Measurements from ENCODE around the gene LDAF1.
"Not testable (repeated sequence)": the region's sequence is repeated elsewhere in the genome, so short reads cannot be mapped to it uniquely, and the experiment has no call there.

Gene LDAF1

DNA sequence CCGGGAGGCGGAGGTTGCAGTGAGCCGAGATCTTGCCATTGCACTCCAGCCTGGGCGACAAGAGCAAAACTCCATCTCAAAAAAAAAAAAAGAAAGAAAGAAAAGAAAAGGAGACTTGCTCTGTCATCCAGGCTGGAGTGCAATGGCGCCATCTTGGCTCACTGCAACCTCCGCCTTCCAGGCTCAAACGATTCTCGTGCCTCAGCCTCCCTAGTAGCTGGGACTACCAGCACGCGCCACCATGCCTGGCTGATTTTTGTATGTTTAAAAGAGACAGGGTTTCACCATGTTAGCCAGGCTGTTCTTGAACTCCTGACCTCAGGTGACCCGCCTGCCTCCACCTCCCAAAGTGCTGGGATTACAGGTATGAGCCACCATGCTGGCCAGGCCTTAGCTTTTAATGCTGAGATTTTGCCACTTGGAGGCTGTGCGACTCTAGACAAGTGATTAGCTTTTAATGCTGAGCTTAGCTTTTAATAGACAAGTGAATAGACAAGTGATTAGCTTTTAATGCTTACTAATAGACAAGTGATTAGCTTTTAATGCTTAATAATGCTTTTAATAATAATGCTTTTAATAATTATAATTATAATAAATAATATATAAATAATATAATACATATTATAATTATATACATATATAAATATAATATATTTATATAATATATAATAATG is 9.6 kb downstream of the LDAF1 start:
- Histone ChIP-seq H3K4me3 (ENCODE audit: low read depth, low read length) (no peak overlapping the region), H3K36me3 (peaks cover 42% of the 10 kb centered on the region), H3K27ac (no peak overlapping the region), H3K9me3 (ENCODE audit: severe bottlenecking) (no peaks in the 10 kb centered on the region), H3K27me3 (ENCODE audit: insufficient read depth, low read depth, severe bottlenecking) (no peaks in the 10 kb centered on the region)
- DNase-seq: peak; percentile 66
- TF ChIP-seq, protein P1, sequence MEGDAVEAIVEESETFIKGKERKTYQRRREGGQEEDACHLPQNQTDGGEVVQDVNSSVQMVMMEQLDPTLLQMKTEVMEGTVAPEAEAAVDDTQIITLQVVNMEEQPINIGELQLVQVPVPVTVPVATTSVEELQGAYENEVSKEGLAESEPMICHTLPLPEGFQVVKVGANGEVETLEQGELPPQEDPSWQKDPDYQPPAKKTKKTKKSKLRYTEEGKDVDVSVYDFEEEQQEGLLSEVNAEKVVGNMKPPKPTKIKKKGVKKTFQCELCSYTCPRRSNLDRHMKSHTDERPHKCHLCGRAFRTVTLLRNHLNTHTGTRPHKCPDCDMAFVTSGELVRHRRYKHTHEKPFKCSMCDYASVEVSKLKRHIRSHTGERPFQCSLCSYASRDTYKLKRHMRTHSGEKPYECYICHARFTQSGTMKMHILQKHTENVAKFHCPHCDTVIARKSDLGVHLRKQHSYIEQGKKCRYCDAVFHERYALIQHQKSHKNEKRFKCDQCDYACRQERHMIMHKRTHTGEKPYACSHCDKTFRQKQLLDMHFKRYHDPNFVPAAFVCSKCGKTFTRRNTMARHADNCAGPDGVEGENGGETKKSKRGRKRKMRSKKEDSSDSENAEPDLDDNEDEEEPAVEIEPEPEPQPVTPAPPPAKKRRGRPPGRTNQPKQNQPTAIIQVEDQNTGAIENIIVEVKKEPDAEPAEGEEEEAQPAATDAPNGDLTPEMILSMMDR (IDR thresholded peaks at IDR 0.05; ENCODE audit: low read depth, low read length): 0 out of 2 replicates have a peak, but pooled peaks have one; percentile 5

DNA sequence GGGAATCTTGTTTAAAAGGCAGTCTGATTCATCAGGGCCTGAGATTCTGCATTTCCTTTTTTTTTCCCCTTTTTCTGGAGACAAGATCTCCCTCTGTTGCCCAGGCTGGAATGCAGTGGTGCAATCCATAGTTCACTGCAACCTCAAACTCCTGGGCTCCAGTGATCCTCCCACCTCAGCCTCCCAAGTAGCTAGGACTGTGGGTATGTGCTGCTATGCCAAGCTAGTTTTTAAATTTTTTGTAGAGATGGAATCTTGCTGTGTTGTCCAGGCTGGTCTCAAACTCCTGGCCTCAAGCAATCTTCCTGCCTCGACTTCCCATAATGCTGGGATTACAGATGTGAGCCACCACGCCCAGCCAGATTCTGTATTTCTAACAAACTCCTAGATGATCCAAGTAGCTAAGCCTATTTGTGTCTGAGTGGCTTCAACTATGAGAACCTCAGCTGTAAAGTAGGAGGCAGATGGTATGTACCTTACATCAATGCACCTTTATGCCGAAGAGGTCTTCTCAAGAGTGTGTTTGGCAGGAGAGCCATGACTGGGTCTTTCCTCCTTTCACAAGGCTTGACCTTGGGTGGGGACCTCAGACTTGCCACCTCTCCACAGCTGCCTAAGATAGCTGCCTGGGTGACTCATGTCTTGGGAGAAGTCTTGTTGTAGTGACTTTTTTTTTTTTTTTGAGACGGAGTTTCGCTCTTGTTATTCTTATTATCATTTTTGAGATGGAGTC is 10.9 kb downstream of the LDAF1 start:
- Histone ChIP-seq H3K4me3 (ENCODE audit: low read depth, low read length) (no peak overlapping the region), H3K36me3 (peaks cover 47% of the 10 kb centered on the region), H3K9me3 (ENCODE audit: severe bottlenecking) (no peaks in the 10 kb centered on the region), H3K27me3 (ENCODE audit: insufficient read depth, low read depth, severe bottlenecking) (no peaks in the 10 kb centered on the region), H3K27ac (no peak overlapping the region)
- DNase-seq: no peak
- TF ChIP-seq, protein P1 (IDR thresholded peaks at IDR 0.05; ENCODE audit: low read depth, low read length): no peak

DNA sequence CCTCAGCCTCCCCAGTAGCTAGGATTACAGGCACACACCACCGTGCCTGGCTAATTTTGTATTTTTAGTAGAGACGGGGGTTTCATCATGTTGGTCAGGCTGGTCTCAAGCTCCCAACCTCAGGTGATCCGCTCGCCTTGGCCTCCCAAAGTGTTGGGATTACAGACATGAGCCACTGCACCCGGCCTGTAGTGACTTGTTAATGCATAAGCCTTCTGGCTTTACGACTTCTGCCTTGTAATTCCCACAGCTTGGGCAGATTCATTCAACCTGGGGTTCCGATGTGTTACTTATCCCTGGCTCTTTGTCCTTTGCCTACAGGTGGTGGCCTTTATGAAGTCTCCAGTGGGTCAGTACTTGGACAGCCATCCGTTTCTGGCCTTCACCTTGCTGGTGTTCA is 11.6 kb downstream of the LDAF1 start:
- H3K36me3 ChIP-seq: peaks cover 44% of the 10 kb centered on the region
- not testable (repeated sequence) for H3K27me3 ChIP-seq (ENCODE audit: insufficient read depth, low read depth, severe bottlenecking); H3K9me3 ChIP-seq (ENCODE audit: severe bottlenecking)

DNA sequence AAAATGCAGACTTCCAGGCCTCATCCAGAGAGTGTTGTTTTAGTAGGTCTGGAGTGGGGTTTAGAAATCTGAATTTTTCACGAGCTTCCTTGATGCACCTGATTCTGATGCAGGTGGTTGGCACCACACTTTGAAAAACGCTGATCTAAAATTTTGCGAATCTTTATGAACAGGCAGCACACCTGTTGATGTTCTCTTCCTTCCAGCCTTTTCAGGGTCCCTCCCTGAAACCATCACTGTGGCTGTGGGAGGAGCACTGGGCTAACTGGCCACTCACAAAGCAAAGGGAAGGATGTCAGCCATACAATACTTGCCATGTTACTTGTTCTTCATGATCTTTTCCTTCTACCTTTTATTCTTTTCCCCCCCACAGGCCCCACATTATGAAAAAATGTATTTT is 14.2 kb downstream of the LDAF1 start:
- DNase-seq: no peak
- peaks cover 39% of the 10 kb centered on the region for H3K36me3 ChIP-seq

More for the DNA sequence above, 11.6 kb downstream of the LDAF1 start:
- H3K4me3 ChIP-seq (ENCODE audit: low read depth, low read length); H3K27ac ChIP-seq: not testable (repeated sequence)
- DNase-seq: peak; percentile 55

GRCh38 chr16:21175397-21175796 is 16.9 kb downstream of the LDAF1 start:
- Histone ChIP-seq H3K27ac (no peak overlapping the region), H3K36me3 (peaks cover 51% of the 10 kb centered on the region)
- TF ChIP-seq, protein P1 (IDR thresholded peaks at IDR 0.05; ENCODE audit: low read depth, low read length): no peak

More for the DNA sequence above, 14.2 kb downstream of the LDAF1 start:
- TF ChIP-seq, protein P1 (IDR thresholded peaks at IDR 0.05; ENCODE audit: low read depth, low read length): no peak
- H3K9me3 ChIP-seq (ENCODE audit: severe bottlenecking): no peaks in the 10 kb centered on the region
- H3K4me3 ChIP-seq (ENCODE audit: low read depth, low read length): no peak overlapping the region
- no peaks in the 10 kb centered on the region for H3K27me3 ChIP-seq (ENCODE audit: insufficient read depth, low read depth, severe bottlenecking)
- no peak overlapping the region for H3K27ac ChIP-seq

GRCh38 chr16:21179126-21179982 is 20.9 kb downstream of the LDAF1 start:
- Histone ChIP-seq H3K9me3 (ENCODE audit: severe bottlenecking) (no peaks in the 10 kb centered on the region), H3K4me3 (ENCODE audit: low read depth, low read length) (no peak overlapping the region), H3K36me3 (peaks cover 45% of the 10 kb centered on the region), H3K27ac (no peak overlapping the region), H3K27me3 (ENCODE audit: insufficient read depth, low read depth, severe bottlenecking) (no peaks in the 10 kb centered on the region)
- TF ChIP-seq, protein P1 (IDR thresholded peaks at IDR 0.05; ENCODE audit: low read depth, low read length): no peak
- no peak for DNase-seq

More at GRCh38 chr16:21175397-21175796, 16.9 kb downstream of the LDAF1 start:
- H3K9me3 ChIP-seq (ENCODE audit: severe bottlenecking): no peaks in the 10 kb centered on the region
- no peak for DNase-seq
- H3K4me3 ChIP-seq (ENCODE audit: low read depth, low read length): no peak overlapping the region
- no peaks in the 10 kb centered on the region for H3K27me3 ChIP-seq (ENCODE audit: insufficient read depth, low read depth, severe bottlenecking)

Measured in WERI-Rb-1 (cell line).